Ovary (tissue), 3 donors: Measurements from ENCODE around the gene FOLR1.

Experiments used
- POLR2A ChIP-seq: fragments of 450-650 bp; IDR thresholded peaks from one replicate; pipeline ENCODE4 v1.6.1; 2017; ENCODE audit warnings: antibody characterized with exemption, mild to moderate bottlenecking, moderate library complexity
- TF ChIP-seq, protein P1 (sequence below), 3 donors: fragments of 450-650 bp in 2 of 3; fragments of 200-600 bp in 1 of 3; IDR thresholded peaks; one replicate each; pipeline versions ENCODE4 v1.5.1 to v1.8.0; 2016 to 2022; ENCODE audit warnings: antibody characterized with exemption in 3 of 3, mild to moderate bottlenecking in 1 of 3
- donor health status: DM: no; HTN: no; CAD: no.

- TF ChIP-seq POLR2A: no peak
- TF ChIP-seq, protein P1, sequence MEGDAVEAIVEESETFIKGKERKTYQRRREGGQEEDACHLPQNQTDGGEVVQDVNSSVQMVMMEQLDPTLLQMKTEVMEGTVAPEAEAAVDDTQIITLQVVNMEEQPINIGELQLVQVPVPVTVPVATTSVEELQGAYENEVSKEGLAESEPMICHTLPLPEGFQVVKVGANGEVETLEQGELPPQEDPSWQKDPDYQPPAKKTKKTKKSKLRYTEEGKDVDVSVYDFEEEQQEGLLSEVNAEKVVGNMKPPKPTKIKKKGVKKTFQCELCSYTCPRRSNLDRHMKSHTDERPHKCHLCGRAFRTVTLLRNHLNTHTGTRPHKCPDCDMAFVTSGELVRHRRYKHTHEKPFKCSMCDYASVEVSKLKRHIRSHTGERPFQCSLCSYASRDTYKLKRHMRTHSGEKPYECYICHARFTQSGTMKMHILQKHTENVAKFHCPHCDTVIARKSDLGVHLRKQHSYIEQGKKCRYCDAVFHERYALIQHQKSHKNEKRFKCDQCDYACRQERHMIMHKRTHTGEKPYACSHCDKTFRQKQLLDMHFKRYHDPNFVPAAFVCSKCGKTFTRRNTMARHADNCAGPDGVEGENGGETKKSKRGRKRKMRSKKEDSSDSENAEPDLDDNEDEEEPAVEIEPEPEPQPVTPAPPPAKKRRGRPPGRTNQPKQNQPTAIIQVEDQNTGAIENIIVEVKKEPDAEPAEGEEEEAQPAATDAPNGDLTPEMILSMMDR (IDR thresholded peaks at IDR 0.05): no peak
Observed at GRCh38 chr11:72240461-72241290, 48.7 kb downstream of the FOLR1 start.
